ENCODE measurements around the gene ROBO3. TPM values are rescaled to one million over a fixed set of nuclear protein-coding genes. Genes with fewer than 3 reads are reported as not detected.

The ROBO3 gene
- total and polyA plus RNA-seq, 3 donors from 2014 or later: 11.8 to 31.6 (median 12.9) TPM

GRCh38 chr11:124899383-124900145 lies 34.3 kb downstream of the ROBO3 start:
- TF ChIP-seq POLR2A (IDR thresholded peaks at IDR 0.05) (no peak), CTCF (IDR thresholded peaks at IDR 0.05) (no peak)
- intact Hi-C loops (cut with DNase I; ENCODE audit: low total_unique reads): no loop called here
- Histone ChIP-seq H3K9me3 (no peaks in the 10 kb centered on the region), H3K36me3 (ENCODE audit: low read depth, missing control alignments) (no peaks in the 10 kb centered on the region), H3K27me3 (no peaks in the 10 kb centered on the region), H3K27ac (peak overlapping the region in 1 of 2 donors; percentile 76), H3K4me1 (peaks cover 26% of the 10 kb centered on the region), H3K4me3 (no peak overlapping the region)
- 63 to 69% methylated on average over 6 of the region's 6 CpGs for WGBS, 2 donors
- no peak for DNase-seq

GRCh38 chr11:124900464-124900863 lies 35.2 kb downstream of the ROBO3 start:
- Histone ChIP-seq H3K36me3 (ENCODE audit: low read depth, missing control alignments) (no peaks in the 10 kb centered on the region), H3K27me3 (no peaks in the 10 kb centered on the region), H3K4me1 (peaks cover 26% of the 10 kb centered on the region), H3K4me3 (no peak overlapping the region), H3K27ac (no peak overlapping the region), H3K9me3 (no peaks in the 10 kb centered on the region)
- intact Hi-C loops (cut with DNase I; ENCODE audit: low total_unique reads): no loop called here
- 80 to 91% methylated on average over 5 of the region's 5 CpGs for WGBS, 2 donors
- DNase-seq: no peak
- TF ChIP-seq POLR2A (IDR thresholded peaks at IDR 0.05) (no peak), CTCF (IDR thresholded peaks at IDR 0.05) (no peak)

- intact Hi-C loops (cut with DNase I; ENCODE audit: low total_unique reads): no loop called here
- Histone ChIP-seq H3K36me3 (ENCODE audit: low read depth, missing control alignments) (no peaks in the 10 kb centered on the region), H3K4me3 (no peak overlapping the region), H3K27ac (no peak overlapping the region), H3K9me3 (no peaks in the 10 kb centered on the region), H3K4me1 (peaks cover 17% of the 10 kb centered on the region), H3K27me3 (no peaks in the 10 kb centered on the region)
- TF ChIP-seq POLR2A (IDR thresholded peaks at IDR 0.05): no peak
- TF ChIP-seq CTCF (IDR thresholded peaks at IDR 0.05): no peak
- WGBS, 2 donors: 94 to 100% methylated on average over 1 of the region's 1 CpG
- DNase-seq: no peak
Measured at GRCh38 chr11:124902616-124903015, 37.4 kb downstream of the ROBO3 start.

- intact Hi-C loops (cut with DNase I; ENCODE audit: low total_unique reads): no loop called here
Measured at GRCh38 chr11:124915541-124916369, 50.5 kb downstream of the ROBO3 start.

More at GRCh38 chr11:124915541-124916369, 50.5 kb downstream of the ROBO3 start:
- no peaks in the 10 kb centered on the region for H3K36me3 ChIP-seq (ENCODE audit: low read depth, missing control alignments)
- peaks cover 3% of the 10 kb centered on the region for H3K4me1 ChIP-seq
- 75 to 89% methylated on average over 3 of the region's 3 CpGs for WGBS, 2 donors
- no peak for DNase-seq
- H3K9me3 ChIP-seq: no peaks in the 10 kb centered on the region
- H3K27me3 ChIP-seq: no peaks in the 10 kb centered on the region
- H3K27ac ChIP-seq: no peak overlapping the region
- TF ChIP-seq CTCF (IDR thresholded peaks at IDR 0.05): no peak
- TF ChIP-seq POLR2A (IDR thresholded peaks at IDR 0.05): no peak
- no peak overlapping the region for H3K4me3 ChIP-seq
